GM12865 (cell line): ENCODE results near the gene NPHP4.
"Not testable (repeated sequence)": the region's sequence is repeated elsewhere in the genome, so short reads cannot be mapped to it uniquely, and the experiment has no call there.

ENCODE experiments used
- DNase-seq: peaks from one replicate; pipeline ENCODE4 v3.0.0; 2010; ENCODE audit warnings: low read depth
- H3K4me3 ChIP-seq: 2 replicates; pipeline ENCODE4 v1.5.1; 2011; ENCODE audit warnings: mild to moderate bottlenecking, low read depth, low read length, control low read depth
- CTCF ChIP-seq: IDR thresholded peaks from 2 replicates; pipeline ENCODE4 v1.5.1; 2011; ENCODE audit warnings: low read length, control low read depth, low read depth, inconsistent platforms; ENCODE audit not compliant: insufficient read depth; ENCODE audit errors: missing control alignments

Gene NPHP4

GRCh38 chr1:5856246-5856815 lies 135.9 kb downstream of the NPHP4 start:
- H3K4me3 ChIP-seq, result no peak overlapping the region
- no peak for TF ChIP-seq CTCF
- DNase-seq, result no peak

- no peak for DNase-seq
- no peak overlapping the region for H3K4me3 ChIP-seq
- TF ChIP-seq CTCF, result no peak
These were observed 136.9 kb downstream of the NPHP4 start for GRCh38 chr1:5855196-5855897.

GRCh38 chr1:5854754-5855153 lies 137.5 kb downstream of the NPHP4 start:
- no peak for TF ChIP-seq CTCF
- no peak for DNase-seq
- H3K4me3 ChIP-seq, result no peak overlapping the region

GRCh38 chr1:5853858-5854257 lies 138.4 kb downstream of the NPHP4 start:
- not testable (repeated sequence) for H3K4me3 ChIP-seq, DNase-seq

- no peak for TF ChIP-seq CTCF
- no peak overlapping the region for H3K4me3 ChIP-seq
- DNase-seq, result no peak
These were observed 141.7 kb downstream of the NPHP4 start for GRCh38 chr1:5850503-5850902.

- H3K4me3 ChIP-seq, result no peak overlapping the region
- no peak for TF ChIP-seq CTCF
- DNase-seq, result no peak
These were observed 142.7 kb downstream of the NPHP4 start for GRCh38 chr1:5849550-5849949.

- peak; percentile 10 for DNase-seq
- H3K4me3 ChIP-seq, result no peak overlapping the region
- TF ChIP-seq CTCF, result no peak
These were observed 145.1 kb downstream of the NPHP4 start for GRCh38 chr1:5847013-5847659.
